Activated CD8-positive, alpha-beta memory T cell treated with anti-CD3 and anti-CD28 coated beads, Interleukin-2, amount 50 U/mL, for 24 hours (primary cell): Measurements from ENCODE around the gene COL27A1.

Experiments
- DNase-seq: peaks from one replicate; pipeline ENCODE4 v3.0.0-alpha.2; 2020; ENCODE audit errors: extremely low read depth

Gene COL27A1

GRCh38 chr9:114247077-114247476 lies 91.7 kb downstream of the COL27A1 start:
- DNase-seq, result no peak

DNA sequence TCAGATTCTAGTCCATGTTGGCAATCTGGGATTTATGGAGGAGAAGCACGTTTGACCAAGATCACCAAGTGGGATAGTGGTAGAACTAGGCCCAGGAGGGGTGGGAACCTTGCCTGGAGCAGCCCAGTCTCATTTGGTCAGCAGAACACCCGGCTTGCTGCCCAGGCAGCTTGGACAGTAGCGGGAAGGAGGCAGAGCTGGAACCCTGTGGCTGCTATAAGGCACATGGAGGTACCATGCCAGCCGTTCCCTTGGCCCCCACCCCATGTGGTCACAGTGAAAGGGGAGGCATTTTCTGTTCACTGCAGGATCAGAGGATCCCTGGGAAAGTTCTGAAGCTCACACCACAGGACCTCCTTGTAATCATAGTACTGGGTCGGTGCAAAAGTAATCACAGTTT lies 92.2 kb downstream of the COL27A1 start:
- no peak for DNase-seq

- no peak for DNase-seq
Observed at GRCh38 chr9:114248299-114248707, 93.0 kb downstream of the COL27A1 start.

- DNase-seq, result no peak
Observed at GRCh38 chr9:114249424-114250234, 94.3 kb downstream of the COL27A1 start.

- no peak for DNase-seq
Observed at GRCh38 chr9:114250235-114250568, 94.9 kb downstream of the COL27A1 start.

- DNase-seq, result no peak
Observed at GRCh38 chr9:114250648-114251047, 95.3 kb downstream of the COL27A1 start.

- DNase-seq, result no peak
Observed at GRCh38 chr9:114252394-114252793, 97.1 kb downstream of the COL27A1 start.

DNA sequence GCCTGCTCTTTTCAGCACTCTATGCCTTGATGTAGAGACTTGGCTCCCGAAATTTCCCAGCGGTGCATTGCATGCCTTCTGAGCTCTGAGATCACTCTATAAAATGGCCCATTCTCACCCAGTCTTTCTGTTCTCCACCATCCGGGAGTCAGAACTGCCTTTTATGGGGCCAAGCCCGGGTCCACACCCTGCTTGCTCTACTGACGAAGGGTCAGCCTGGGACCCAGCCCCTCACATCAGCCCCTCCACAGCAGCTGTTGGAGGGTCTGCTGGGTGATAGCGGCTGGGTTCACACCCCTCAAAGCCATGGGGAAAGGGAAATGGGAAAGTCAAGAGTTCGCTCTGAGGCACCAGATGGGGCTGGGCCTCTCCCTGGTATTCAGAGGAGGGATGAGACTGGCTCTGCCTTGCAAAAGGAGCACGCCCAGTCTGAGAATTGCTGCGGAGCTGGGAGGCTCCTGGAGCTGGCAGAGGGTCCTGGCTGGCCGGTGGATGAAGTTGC lies 101.5 kb downstream of the COL27A1 start:
- DNase-seq, result no peak

- no peak for DNase-seq
Observed at GRCh38 chr9:114258218-114258617, 102.9 kb downstream of the COL27A1 start.

- no peak for DNase-seq
Observed at GRCh38 chr9:114258866-114259797, 103.8 kb downstream of the COL27A1 start.

DNA sequence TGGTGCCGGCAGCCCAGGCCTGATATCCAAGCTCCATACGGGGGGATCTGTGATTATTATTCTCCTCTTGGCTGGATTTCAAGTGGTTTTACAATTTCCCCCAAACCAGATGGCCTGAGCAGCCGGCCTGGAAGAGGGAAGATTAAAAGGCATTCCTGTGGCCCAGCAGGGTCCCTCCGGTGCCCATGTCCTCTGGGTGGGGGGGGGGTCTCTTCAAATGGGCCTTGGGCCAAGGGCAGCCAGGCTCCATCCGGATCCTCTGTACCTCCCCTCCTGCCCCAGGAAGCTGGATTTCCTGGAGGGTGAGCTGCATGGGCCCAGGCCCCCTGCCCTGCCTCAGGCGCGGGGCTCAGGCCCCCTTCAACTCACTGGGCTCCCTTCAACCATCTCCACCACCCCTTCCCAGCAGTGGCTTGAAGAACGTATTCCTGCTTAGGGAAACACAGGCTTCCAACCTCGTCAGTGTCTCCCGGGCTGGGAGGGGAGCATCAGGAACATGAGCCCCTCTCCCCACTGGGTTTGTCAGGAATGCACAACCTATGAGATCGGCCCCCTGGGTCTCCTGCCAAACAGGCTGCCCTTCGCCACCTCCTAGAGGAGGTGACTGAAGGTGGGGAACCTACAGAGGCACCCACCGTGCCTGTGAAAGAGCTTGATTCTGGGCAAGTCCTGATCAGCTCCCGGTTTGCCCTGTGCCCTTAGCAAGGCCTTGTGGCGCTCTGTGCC lies 104.6 kb downstream of the COL27A1 start:
- no peak for DNase-seq

GRCh38 chr9:114261026-114261425 lies 105.7 kb downstream of the COL27A1 start:
- DNase-seq, result no peak

DNA sequence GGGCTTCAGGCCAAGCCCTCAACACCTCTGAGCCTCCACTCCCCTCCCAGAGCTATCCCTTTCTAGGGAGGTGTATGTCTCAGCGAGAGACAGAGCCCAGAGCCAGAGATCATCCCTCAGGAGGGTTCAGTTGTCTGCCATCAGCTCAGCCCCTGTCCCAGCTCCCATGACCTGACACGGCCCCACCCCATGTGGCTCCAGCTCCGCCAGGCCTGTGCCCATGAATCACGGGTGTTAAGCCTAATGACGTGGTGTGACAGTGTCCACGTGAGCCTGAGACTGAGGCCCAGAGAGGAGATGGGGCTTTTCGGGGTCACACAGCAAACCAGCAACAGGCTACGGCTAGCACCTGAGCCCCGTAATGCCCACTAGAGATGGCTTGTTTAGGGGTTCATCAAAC lies 106.7 kb downstream of the COL27A1 start:
- no peak for DNase-seq

GRCh38 chr9:114263853-114264510 lies 108.6 kb downstream of the COL27A1 start:
- no peak for DNase-seq

- DNase-seq, result no peak
Observed at GRCh38 chr9:114264806-114265550, 109.6 kb downstream of the COL27A1 start.

- no peak for DNase-seq
Observed at GRCh38 chr9:114266969-114267368, 111.6 kb downstream of the COL27A1 start.

DNA sequence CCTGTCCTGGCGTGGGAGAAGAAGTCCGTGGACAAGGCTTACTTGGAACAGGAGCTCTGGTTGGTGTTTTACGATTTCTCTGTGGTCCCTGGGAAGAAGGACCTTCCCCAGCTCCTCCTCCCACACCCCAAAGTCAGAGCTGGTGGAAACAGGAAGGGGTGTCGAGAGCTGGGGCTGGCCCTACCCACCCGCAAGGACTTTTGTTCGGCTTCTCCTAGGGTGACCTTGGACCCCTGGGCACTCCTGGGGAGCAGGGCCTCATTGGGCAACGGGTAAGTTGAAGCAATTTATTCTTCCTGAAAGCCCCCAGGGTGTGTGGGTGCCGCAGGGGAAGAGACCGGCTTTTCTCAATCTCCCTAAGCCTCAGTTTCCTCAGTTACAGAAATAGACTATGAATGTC lies 113.7 kb downstream of the COL27A1 start:
- no peak for DNase-seq

- no peak for DNase-seq
Observed at GRCh38 chr9:114270120-114270975, 115.0 kb downstream of the COL27A1 start.

GRCh38 chr9:114271556-114272510 lies 116.5 kb downstream of the COL27A1 start:
- DNase-seq, result no peak
